HepG2 (cell line): ENCODE results near the gene PTPN22. TPM values are rescaled to one million over a fixed set of nuclear protein-coding genes. Genes with fewer than 3 reads are reported as not detected.

ENCODE experiments used
- GTF2F1 ChIP-seq: fragments of 150-350 bp; IDR thresholded peaks from 2 replicates; pipeline ENCODE4 v1.6.1; 2014; ENCODE audit warnings: low read length
- MAFK ChIP-seq, 2 experiments: IDR thresholded peaks in 1 of 2; conservative IDR thresholded peaks in 1 of 2; 2 replicates each; pipeline ENCODE4 v1.6.1; 2011; ENCODE audit warnings: improper control_type of control experiment in 2 of 2, low read length in 2 of 2
- PRMT3 ChIP-seq: sonication (generic); formaldehyde crosslinking; IDR thresholded peaks from 2 replicates; pipeline ENCODE4 v1.8.1; 2022; ENCODE audit warnings: low read depth, mild to moderate bottlenecking, moderate library complexity, missing genetic modification reagents, borderline replicate concordance
- RXRB ChIP-seq: IDR thresholded peaks from 2 replicates; pipeline ENCODE4 v1.6.1; 2016; ENCODE audit warnings: borderline replicate concordance, missing genetic modification reagents, missing compliant biosample characterization
- SAFB2 ChIP-seq: sonication (generic); formaldehyde crosslinking; IDR thresholded peaks from 2 replicates; pipeline ENCODE4 v1.5.1; 2020; ENCODE audit warnings: missing genetic modification reagents, low read depth, mild to moderate bottlenecking, borderline replicate concordance
- SCMH1 ChIP-seq: sonication (generic); formaldehyde crosslinking; IDR thresholded peaks from 2 replicates; pipeline ENCODE4 v1.9.0; 2021; ENCODE audit warnings: missing genetic modification reagents, mild to moderate bottlenecking, borderline replicate concordance
- SMAD3 ChIP-seq: sonication (generic); formaldehyde crosslinking; IDR thresholded peaks from 2 replicates; pipeline ENCODE4 v1.4.0; 2020; ENCODE audit warnings: missing genetic modification reagents
- TCF12 ChIP-seq, 2 experiments: fragments of 450-650 bp in 1 of 2; sonication (generic) in 1 of 2; formaldehyde crosslinking in 1 of 2; IDR thresholded peaks; 2 replicates each; pipeline versions ENCODE4 v1.6.1 to v1.8.0; 2017 to 2022; ENCODE audit warnings: antibody characterized with exemption in 1 of 2, mild to moderate bottlenecking in 1 of 2, missing genetic modification reagents in 1 of 2, moderate library complexity in 1 of 2
- TEAD3 ChIP-seq: optimal IDR thresholded peaks from 2 replicates; pipeline ENCODE3; 2016; ENCODE audit warnings: borderline replicate concordance
- ZFYVE20 ChIP-seq: sonication (generic); formaldehyde crosslinking; IDR thresholded peaks from 2 replicates; pipeline ENCODE4 v1.8.0; 2023; ENCODE audit warnings: low read depth, mild to moderate bottlenecking, moderate library complexity, missing genetic modification reagents, borderline replicate concordance
- ZNF737 ChIP-seq: sonication (generic); formaldehyde crosslinking; IDR thresholded peaks from 2 replicates; pipeline ENCODE4 v1.5.0; 2020; ENCODE audit warnings: missing genetic modification reagents, mild to moderate bottlenecking, borderline replicate concordance
- ZNF761 ChIP-seq: sonication (generic); formaldehyde crosslinking; conservative IDR thresholded peaks from 2 replicates; pipeline ENCODE4 v1.4.0; 2020; ENCODE audit warnings: mild to moderate bottlenecking, missing genetic modification reagents
- ZSCAN21 ChIP-seq: sonication (generic); formaldehyde crosslinking; IDR thresholded peaks from 2 replicates; pipeline ENCODE4 v1.8.0; 2022; ENCODE audit warnings: mild to moderate bottlenecking, missing genetic modification reagents, moderate library complexity, borderline replicate concordance
- polyA plus RNA-seq, 8 experiments: library from polyadenylated mRNA; depleted of rRNA in 3 of 8; stranded (reverse) in 7 of 8; unstranded in 1 of 8; fragments of >200 nt; fragmentation: Illumina TruSeq in 4 of 8; extraction: Trizol in 4 of 8; gene quantifications; 2 replicates each; pipeline versions ENCODE4 v1.2.1 to v1.2.3, GENCODE V29; 2011 to 2016; ENCODE audit warnings: low read depth in 4 of 8, missing spikeins in 1 of 8, mixed read lengths in 1 of 8; ENCODE audit not compliant: insufficient read depth in 1 of 8
- total RNA-seq, 5 experiments: library from RNA; depleted of rRNA; stranded (reverse); fragments of >200 nt; fragmentation: Illumina TruSeq; extraction: Trizol; gene quantifications; 2 replicates each; pipeline ENCODE4 v1.2.3, GENCODE V29; 2016; ENCODE audit warnings: low read depth in 1 of 5
- TF ChIP-seq, protein P1 (sequence below): sonication (generic); formaldehyde crosslinking; IDR thresholded peaks from 2 replicates; pipeline ENCODE4 v1.8.0; 2022; ENCODE audit warnings: mild to moderate bottlenecking, missing genetic modification reagents, moderate library complexity
- TF ChIP-seq, protein P2 (sequence below): sonication (generic); formaldehyde crosslinking; IDR thresholded peaks from 2 replicates; pipeline ENCODE4 v1.8.0; 2022; ENCODE audit warnings: missing genetic modification reagents, low read depth, mild to moderate bottlenecking, borderline replicate concordance
- TF ChIP-seq, protein P3 (sequence below): sonication (generic); formaldehyde crosslinking; IDR thresholded peaks from 2 replicates; pipeline ENCODE4 v1.4.0; 2020; ENCODE audit warnings: mild to moderate bottlenecking, missing genetic modification reagents
- TF ChIP-seq, protein P4 (sequence below): sonication (generic); formaldehyde crosslinking; IDR thresholded peaks from 2 replicates; pipeline ENCODE4 v1.5.0; 2020; ENCODE audit warnings: mild to moderate bottlenecking, missing genetic modification reagents
- TF ChIP-seq, protein P5 (sequence below): sonication (generic); formaldehyde crosslinking; IDR thresholded peaks from 2 replicates; pipeline ENCODE4 v1.8.0; 2022; ENCODE audit warnings: mild to moderate bottlenecking, missing genetic modification reagents
- TF ChIP-seq, protein P6 (sequence below): IDR thresholded peaks from 2 replicates; pipeline ENCODE4 v1.4.0; 2020; ENCODE audit warnings: mild to moderate bottlenecking, missing genetic modification reagents

Gene PTPN22
- total and polyA plus RNA-seq, 2 of the 13 experiments (the other 11 are each of a cell fraction or from before 2014, with no cell fraction given), result not detected

DNA sequence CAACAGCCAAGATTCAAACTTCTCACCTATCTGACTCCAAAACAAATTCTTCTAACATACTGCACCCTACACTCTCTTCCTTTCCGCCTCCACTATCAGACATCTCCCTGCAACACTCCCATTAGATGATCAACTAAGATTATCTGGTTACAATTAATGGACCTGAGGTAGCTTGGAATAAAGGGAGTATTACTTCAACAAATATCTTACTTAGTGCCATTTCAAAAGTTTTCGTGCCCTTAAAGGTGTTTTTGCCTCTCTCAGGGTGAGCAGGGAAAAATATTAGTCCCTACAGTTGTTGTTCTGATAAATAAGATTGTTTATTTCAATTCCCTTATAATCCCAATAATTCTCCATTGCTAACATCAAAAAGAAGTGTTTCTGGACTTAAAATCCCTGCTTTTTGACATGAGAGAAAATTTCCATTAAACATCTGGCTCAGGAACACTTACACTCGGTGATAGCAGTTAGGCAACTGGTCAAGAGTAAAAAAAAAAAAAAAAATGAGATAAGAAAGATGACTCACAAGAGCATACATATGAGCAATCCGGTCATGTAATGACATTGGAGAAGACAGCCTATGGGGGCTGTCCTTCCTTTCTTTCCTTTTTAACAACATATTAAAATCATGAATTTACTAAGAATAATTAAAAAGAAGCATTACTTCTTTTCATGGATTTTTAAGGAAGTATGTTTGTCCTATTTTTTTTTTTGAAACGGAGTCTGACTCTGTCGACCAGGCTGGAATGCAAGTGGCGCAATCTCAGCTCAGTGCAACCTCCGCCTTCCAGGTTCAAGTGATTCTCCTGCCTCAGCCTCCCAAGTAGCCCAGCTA is 66.9 kb downstream of the PTPN22 start (continued):
- no peak for TF ChIP-seq ZNF761 (CRISPR knock-in tag)
- TF ChIP-seq TCF12 (IDR thresholded peaks at IDR 0.05), result no peak
- no peak for TF ChIP-seq TCF12 (CRISPR knock-in tag; IDR thresholded peaks at IDR 0.05)
- no peak for TF ChIP-seq ZSCAN21 (CRISPR knock-in tag)
- TF ChIP-seq GTF2F1, result no peak
- TF ChIP-seq, protein P1, sequence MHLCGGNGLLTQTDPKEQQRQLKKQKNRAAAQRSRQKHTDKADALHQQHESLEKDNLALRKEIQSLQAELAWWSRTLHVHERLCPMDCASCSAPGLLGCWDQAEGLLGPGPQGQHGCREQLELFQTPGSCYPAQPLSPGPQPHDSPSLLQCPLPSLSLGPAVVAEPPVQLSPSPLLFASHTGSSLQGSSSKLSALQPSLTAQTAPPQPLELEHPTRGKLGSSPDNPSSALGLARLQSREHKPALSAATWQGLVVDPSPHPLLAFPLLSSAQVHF, result no peak
- TF ChIP-seq, protein P2, sequence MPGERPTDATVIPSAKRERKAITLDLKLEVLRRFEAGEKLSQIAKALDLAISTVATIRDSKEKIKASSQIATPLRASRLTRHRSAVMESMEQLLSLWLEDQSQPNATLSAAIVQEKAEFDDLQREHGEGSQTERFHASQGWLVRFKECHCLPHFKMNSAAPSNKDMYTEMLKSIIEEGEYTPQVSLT, result no peak
- TF ChIP-seq, protein P3, sequence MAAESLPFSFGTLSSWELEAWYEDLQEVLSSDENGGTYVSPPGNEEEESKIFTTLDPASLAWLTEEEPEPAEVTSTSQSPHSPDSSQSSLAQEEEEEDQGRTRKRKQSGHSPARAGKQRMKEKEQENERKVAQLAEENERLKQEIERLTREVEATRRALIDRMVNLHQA (CRISPR knock-in tag), result no peak
- TF ChIP-seq, protein P4, sequence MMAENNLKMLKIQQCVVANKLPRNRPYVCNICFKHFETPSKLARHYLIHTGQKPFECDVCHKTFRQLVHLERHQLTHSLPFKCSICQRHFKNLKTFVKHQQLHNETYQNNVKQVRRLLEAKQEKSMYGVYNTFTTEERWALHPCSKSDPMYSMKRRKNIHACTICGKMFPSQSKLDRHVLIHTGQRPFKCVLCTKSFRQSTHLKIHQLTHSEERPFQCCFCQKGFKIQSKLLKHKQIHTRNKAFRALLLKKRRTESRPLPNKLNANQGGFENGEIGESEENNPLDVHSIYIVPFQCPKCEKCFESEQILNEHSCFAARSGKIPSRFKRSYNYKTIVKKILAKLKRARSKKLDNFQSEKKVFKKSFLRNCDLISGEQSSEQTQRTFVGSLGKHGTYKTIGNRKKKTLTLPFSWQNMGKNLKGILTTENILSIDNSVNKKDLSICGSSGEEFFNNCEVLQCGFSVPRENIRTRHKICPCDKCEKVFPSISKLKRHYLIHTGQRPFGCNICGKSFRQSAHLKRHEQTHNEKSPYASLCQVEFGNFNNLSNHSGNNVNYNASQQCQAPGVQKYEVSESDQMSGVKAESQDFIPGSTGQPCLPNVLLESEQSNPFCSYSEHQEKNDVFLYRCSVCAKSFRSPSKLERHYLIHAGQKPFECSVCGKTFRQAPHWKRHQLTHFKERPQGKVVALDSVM (CRISPR knock-in tag), result peak; percentile 97
- TF ChIP-seq, protein P5, sequence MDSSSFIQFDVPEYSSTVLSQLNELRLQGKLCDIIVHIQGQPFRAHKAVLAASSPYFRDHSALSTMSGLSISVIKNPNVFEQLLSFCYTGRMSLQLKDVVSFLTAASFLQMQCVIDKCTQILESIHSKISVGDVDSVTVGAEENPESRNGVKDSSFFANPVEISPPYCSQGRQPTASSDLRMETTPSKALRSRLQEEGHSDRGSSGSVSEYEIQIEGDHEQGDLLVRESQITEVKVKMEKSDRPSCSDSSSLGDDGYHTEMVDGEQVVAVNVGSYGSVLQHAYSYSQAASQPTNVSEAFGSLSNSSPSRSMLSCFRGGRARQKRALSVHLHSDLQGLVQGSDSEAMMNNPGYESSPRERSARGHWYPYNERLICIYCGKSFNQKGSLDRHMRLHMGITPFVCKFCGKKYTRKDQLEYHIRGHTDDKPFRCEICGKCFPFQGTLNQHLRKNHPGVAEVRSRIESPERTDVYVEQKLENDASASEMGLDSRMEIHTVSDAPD (CRISPR knock-in tag), result no peak
- no peak for TF ChIP-seq SAFB2 (CRISPR knock-in tag)
- TF ChIP-seq SMAD3, result no peak
- TF ChIP-seq PRMT3 (CRISPR knock-in tag), result no peak
- no peak for TF ChIP-seq MAFK (conservative IDR thresholded peaks at IDR 0.05 in 1 of 2, IDR thresholded peaks at IDR 0.05 in 1 of 2; ENCODE audit: low read length in 2 of 2)
- TF ChIP-seq, protein P6, sequence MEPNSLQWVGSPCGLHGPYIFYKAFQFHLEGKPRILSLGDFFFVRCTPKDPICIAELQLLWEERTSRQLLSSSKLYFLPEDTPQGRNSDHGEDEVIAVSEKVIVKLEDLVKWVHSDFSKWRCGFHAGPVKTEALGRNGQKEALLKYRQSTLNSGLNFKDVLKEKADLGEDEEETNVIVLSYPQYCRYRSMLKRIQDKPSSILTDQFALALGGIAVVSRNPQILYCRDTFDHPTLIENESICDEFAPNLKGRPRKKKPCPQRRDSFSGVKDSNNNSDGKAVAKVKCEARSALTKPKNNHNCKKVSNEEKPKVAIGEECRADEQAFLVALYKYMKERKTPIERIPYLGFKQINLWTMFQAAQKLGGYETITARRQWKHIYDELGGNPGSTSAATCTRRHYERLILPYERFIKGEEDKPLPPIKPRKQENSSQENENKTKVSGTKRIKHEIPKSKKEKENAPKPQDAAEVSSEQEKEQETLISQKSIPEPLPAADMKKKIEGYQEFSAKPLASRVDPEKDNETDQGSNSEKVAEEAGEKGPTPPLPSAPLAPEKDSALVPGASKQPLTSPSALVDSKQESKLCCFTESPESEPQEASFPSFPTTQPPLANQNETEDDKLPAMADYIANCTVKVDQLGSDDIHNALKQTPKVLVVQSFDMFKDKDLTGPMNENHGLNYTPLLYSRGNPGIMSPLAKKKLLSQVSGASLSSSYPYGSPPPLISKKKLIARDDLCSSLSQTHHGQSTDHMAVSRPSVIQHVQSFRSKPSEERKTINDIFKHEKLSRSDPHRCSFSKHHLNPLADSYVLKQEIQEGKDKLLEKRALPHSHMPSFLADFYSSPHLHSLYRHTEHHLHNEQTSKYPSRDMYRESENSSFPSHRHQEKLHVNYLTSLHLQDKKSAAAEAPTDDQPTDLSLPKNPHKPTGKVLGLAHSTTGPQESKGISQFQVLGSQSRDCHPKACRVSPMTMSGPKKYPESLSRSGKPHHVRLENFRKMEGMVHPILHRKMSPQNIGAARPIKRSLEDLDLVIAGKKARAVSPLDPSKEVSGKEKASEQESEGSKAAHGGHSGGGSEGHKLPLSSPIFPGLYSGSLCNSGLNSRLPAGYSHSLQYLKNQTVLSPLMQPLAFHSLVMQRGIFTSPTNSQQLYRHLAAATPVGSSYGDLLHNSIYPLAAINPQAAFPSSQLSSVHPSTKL (CRISPR knock-in tag), result peak; percentile 48; the same call in 1 of the 2 replicates
- TF ChIP-seq SCMH1 (CRISPR knock-in tag), result no peak
- TF ChIP-seq ZNF737, result no peak
- no peak for TF ChIP-seq RXRB (CRISPR knock-in tag)
- TF ChIP-seq ZFYVE20 (CRISPR knock-in tag), result no peak
- TF ChIP-seq TEAD3 (CRISPR knock-in tag), result peak; percentile 60
